SH-SY5Y (cell line): ENCODE results near the gene BRD7.

ENCODE experiments used
- GATA2 ChIP-seq: IDR thresholded peaks from 2 replicates; pipeline ENCODE4 v1.6.1; 2011; ENCODE audit warnings: mild to moderate bottlenecking, low read depth, low read length
- GATA3 ChIP-seq: IDR thresholded peaks from 2 replicates; pipeline ENCODE4 v1.6.1; 2011; ENCODE audit warnings: low read depth, mild to moderate bottlenecking, low read length, moderate library complexity

- no peak for TF ChIP-seq GATA2
- no peak for TF ChIP-seq GATA3
These were observed 481 bp upstream of the BRD7 start for GRCh38 chr16:50369133-50369804.
